Ramos (cell line): ENCODE results near the gene KNL1.
"Not testable (repeated sequence)": the region's sequence is repeated elsewhere in the genome, so short reads cannot be mapped to it uniquely, and the experiment has no call there.

ENCODE experiments used
- in situ Hi-C: fragments of 300-500 bp; cut with MboI; formaldehyde crosslinking; loops from one replicate; pipeline ENCODE4 v1.14.3; 2022; ENCODE audit warnings: low sequenced_read_pairs; ENCODE audit not compliant: unreplicated experiment

Gene KNL1

DNA sequence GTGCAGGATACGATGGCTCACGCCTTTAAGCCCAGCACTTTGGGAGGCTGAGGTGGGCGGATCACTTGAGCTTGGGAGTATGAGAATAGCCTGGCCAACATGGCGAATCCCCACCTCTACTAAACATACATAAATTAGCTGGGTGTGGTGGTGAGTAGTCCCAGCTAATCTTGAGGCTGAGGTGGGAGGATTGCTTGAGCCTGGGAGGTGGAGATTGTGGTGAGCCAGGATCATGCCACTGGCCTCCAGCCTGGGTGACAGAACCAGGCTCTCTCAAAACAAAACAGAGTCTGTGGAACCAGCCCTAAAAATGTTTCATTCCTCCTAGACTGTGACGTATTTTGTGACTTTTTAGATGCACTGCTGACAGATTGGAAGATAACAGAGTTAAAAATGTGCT lies 66.6 kb downstream of the KNL1 start:
- in situ Hi-C loops, result no loop called here

GRCh38 chr15:40664909-40665308 lies 70.9 kb downstream of the KNL1 start:
- in situ Hi-C loops, result no loop called here

GRCh38 chr15:40676290-40676689 lies 82.2 kb downstream of the KNL1 start:
- in situ Hi-C loops, result loop anchor here (10.0 kb wide), 1 partner anchor 109 kb away; no protein-coding TSS in a partner anchor

- in situ Hi-C loops, result loop anchor here (10.0 kb wide), 1 partner anchor 108 kb away; no protein-coding TSS in a partner anchor
These were observed 82.9 kb downstream of the KNL1 start for GRCh38 chr15:40676906-40677305.

DNA sequence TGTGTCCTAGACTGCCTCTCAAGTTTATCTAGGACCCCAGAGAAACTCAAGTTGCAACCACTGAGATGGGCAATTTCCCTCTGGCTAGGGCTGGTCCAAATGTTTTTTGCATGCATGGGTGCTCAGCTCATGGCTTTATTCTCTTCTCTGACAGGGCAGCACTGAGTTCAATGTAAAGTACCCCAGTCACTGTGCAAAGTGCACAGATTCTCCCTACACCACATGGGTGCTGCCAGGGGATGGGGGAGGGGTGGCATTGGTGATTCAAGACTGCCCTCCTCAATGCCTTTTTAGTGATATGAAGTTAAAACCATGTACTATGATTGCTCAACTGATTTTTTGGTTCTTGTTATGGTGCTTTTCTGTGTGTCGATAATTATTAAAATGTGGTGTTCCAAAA lies 86.1 kb downstream of the KNL1 start:
- in situ Hi-C loops, result no loop called here

DNA sequence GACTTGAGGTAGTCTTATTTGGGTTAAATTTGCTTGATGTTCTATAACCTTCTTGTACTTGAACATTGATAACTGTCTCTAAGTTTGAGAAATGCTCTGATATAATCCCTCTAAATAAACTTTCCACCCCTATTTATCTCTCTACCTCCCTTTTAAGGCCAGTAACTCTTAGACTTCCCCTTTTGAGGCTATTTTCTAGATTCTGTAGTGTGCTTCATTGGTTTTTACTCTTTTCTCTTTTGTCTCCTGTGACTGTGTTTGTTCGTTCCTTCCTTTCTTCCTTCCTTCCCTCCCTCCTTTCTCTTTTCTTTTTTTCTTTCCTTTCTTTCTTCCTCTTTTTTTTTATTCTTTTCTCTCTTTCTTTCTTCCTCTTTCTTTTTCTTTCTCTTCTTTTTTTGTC lies 86.9 kb downstream of the KNL1 start:
- in situ Hi-C loops, result not testable (repeated sequence)

DNA sequence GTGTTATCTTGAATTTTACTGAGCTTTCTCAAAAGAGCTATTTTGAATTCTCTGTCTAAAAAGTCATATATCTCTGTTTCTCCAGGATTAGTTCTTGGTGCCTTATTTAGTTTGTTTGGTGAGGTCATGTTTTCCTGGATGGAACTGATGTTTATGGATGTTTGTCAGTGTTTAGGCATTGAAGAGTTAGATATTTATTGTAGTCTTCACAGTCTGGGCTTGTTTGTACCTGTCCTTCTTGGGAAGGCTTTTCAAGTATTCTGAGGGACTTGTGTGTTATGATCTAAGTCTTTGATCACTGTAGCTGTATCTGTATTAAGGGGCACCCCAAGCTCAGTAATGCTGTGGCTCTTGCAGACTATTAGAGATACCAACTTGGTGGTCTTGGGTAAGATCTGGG lies 90.3 kb downstream of the KNL1 start:
- in situ Hi-C loops, result no loop called here

- in situ Hi-C loops, result no loop called here
These were observed 91.3 kb downstream of the KNL1 start for GRCh38 chr15:40685376-40685775.

- in situ Hi-C loops, result no loop called here
These were observed 95.1 kb downstream of the KNL1 start for GRCh38 chr15:40688932-40689799.

DNA sequence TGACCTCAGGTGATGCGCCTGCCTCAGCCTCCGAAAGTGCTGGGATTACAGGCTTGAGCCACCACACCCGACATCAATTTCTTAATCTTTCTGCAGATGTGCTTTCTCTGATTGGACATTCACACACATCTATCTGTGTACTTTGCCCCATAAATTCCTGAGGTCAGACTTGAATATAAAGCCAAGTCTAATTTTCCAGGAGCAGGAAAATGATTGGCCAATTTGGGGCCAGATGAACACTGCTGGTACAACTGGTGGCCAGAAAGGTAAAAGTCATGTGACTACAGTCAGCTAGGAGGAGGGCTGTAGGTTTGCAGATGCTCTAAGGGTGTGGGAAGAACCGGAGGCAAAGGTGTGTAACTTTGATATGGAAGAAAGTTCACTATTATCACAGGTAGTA lies 97.7 kb downstream of the KNL1 start:
- in situ Hi-C loops, result no loop called here

DNA sequence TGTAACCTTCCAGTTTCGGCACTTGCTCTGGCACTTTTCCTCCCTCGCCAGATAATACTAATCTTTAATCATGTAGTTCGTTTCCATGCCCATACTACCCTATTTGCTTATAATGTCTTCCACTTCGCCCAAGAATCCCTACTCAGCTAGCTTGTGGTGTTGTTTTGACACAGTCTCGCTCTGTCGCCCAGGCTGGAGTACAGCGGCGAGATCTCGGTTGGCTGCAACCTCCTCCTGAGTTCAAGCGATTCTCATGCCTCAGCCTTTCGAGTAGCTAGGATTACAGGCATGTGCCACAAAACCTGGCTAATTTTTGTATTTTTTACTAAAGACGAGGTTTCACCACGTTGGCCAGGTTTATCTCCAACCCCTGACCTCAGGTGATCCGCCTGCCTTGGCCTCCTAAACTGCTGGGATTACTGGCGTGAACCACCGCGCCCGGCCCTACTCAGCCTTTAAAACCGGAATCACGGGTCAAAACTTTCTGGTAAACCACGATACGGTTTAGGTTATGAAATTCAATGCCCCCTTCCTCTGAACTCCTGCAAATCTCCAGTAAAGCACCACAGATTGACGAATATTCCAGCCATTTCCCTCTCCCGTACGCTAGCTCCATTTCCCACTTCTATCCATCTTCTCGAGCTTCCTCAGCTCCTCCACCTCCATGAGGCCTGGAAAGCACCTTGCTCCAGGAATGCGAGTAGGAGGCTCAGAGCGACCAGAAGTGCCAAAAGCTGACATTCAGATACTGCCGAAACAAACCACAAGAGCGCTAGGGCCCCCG lies 100.0 kb downstream of the KNL1 start:
- in situ Hi-C loops, result no loop called here

GRCh38 chr15:40694688-40695468 lies 100.8 kb downstream of the KNL1 start, which contains the start of gene RAD51:
RAD51 (plus strand) TSS chr15:40695174; CDS start chr15:40698759, 3,585 bp downstream.
- in situ Hi-C loops, result no loop called here

DNA sequence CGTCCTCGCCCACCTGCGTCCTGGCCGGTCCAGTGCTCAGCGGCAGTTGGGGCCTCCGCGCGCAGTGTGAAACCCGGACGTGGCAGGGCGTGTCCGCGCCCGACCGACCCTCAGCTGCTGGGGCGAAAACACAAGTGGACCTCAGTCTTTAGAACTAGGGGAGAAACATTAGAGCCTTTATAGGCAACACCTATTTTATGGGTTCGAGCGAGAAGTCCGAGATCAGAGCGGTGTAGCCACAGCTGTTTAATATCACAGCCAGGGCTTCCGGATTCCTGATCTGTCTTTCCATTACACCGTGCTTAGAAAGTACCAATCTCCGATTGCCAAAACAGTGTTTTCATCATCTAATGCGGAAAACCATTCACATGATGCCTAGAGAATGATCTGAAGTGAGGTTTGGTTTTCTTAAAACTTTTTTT lies 101.4 kb downstream of the KNL1 start:
- in situ Hi-C loops, result no loop called here

DNA sequence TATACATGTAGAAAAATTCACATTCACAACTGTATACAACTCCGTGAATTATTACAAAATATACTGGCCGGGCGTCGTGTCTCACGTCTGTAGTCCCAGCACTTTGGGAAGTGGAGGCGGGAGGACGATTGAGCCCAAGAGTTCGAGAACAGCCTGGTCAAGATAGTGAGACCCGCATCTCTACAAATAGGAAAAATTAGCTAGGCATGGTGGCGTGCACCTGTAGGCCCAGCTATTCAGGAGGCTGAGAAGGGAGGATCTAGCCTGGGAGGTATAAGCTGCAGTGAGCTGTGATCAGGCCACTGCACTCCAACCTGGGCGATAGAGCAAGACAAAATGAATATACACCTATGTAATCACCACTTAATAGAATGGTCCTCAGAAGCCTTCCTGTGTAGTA lies 102.2 kb downstream of the KNL1 start:
- in situ Hi-C loops, result no loop called here

DNA sequence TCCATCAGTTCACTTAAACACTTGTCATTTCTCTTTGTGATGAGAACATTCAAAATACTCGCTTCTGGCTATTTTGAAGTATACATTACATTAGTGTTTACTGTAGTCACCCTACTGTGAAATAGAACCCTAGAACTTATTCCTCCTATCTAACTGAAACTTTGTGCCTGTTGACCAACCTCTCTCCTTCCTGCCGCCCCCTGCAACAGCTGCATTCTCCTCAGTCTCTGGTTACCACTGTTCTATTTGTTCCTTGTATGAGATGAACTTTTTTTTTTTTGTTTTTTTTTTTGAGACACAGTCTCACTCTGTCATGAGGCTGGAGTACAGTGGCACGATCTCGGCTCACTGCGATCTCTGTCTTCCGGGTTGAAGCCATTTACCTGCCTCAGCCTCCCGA lies 103.9 kb downstream of the KNL1 start:
- in situ Hi-C loops, result no loop called here

DNA sequence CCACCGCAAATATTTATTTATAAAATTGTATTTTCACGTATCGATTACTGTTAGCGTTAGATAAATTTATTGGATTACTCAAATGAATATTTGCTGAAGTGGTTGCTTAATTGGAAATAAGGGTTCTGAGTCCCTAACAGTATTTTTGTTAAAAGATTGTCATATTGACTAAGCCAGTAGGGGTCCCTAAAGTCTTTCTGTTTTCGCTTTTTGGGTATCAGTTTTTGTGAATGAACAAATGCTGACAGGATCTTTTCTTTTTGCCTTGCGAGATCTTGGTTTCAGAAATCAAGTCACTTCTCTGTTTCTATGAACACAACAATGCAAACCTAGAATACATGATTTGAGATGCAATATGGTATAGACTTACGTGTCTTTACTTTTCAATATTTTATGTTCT lies 108.0 kb downstream of the KNL1 start:
- in situ Hi-C loops, result no loop called here

DNA sequence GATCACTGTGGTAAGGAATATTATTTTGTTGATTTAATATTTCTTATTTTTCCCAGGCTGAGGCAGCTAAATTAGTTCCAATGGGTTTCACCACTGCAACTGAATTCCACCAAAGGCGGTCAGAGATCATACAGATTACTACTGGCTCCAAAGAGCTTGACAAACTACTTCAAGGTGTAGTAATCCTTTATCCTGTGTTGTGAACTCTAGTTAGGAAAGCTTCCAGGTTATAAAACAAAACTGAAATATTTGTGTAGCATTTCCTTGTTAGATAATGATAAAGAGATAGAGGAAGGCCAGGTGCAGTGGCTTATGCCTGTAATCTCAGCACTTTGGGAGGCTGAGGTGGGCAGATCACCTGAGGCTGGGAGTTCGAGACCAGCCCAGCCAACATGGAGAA lies 112.1 kb downstream of the KNL1 start:
- in situ Hi-C loops, result no loop called here
